Measurements from ENCODE around the gene ITGB4.

The ITGB4 gene

DNA sequence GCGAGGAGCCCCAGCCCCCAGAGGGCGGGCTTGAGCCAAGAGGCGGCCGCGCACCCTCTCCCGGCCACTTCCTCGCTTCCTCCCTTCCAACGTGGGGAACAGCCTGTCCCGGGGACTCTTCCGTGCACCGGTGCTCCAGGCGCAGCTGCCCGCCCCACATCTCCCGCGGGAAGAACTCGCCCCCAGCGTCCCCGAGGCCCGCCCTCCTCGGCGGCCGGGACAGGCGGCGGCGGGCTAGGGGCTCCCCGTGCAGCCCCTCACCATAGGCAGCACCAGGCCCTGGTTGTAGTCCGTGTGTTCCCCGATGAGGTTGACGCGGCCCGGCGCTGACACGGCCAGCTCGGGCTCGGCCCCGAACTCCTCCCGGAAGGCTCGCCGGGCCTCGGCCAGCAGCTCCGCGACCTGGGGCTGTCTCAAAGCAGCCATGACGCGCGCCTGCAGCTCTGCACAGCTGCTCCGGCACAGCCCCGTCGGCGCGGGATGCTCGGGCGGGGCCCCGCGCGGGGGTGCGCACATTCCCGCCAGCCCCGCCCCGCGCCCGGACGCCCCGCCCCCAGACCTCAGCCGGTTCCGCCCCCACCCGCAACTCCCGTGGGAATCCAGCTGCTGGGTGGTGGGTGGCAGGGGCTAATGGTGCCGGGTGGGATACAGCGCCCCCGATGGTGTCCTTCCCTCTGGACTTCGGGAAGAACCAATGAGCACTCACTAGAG, 43.6 kb downstream of the ITGB4 start, which contains the start of gene GALK1:
Gene GALK1 (minus strand): TSS at position 482 of the 711 bp plus-strand sequence. CDS start 56 bp downstream, at position 426.
- peak within 1 kb of the TSS in 1 of 2 experiments; percentile 61 for H3K27ac ChIP-seq (ENCODE audit: insufficient read depth in 1 of 2, low read depth in 1 of 2, low read length in 2 of 2, poor library complexity in 1 of 2, severe bottlenecking in 2 of 2)
- H3K4me1 ChIP-seq (ENCODE audit: control extremely low read depth in 1 of 4, control insufficient read depth in 4 of 4, insufficient read depth in 4 of 4, low read length in 3 of 4) = peaks cover 0 to 19% (median 17%) of the 10 kb centered on the region in 4 experiments
- peak; percentile 69 to 80 (median 78) for DNase-seq
- peak within 1 kb of the TSS; percentile 55 to 86 (median 75) for H3K4me3 ChIP-seq (ENCODE audit: control insufficient read depth in 1 of 7, extremely low read depth in 1 of 7, insufficient read depth in 4 of 7, low read depth in 2 of 7, low read length in 6 of 7)
- ChIA-PET CTCF (interaction anchor here (0.7 to 7.8 kb wide), 26 partner anchors 11 to 137 kb away, joined by 3 to 85 read pairs (median 4); partner anchors contain the start of genes SMIM5, TRIM47, UNK and WBP2), POLR2A (interaction anchor here (0.8 to 4.1 kb wide), 6 partner anchors 10 to 114 kb away, joined by 3 to 37 read pairs (median 5); partner anchors contain the start of gene TRIM47)
- H3K27me3 ChIP-seq (replicated peaks in 2 of 5; ENCODE audit: control insufficient read depth in 4 of 5, insufficient read depth in 5 of 5, low read length in 4 of 5) = no peaks in the 10 kb centered on the region
- WGBS (ENCODE audit: insufficient coverage) = 0% methylated on average over 58 of the region's 71 CpGs
- H3K36me3 ChIP-seq (ENCODE audit: control insufficient read depth in 4 of 4, insufficient read depth in 4 of 4, low read length in 3 of 4) = peaks cover 0 to 11% (median 4%) of the 10 kb centered on the region in 4 experiments
- H3K9me3 ChIP-seq (ENCODE audit: control extremely low read depth in 1 of 5, control insufficient read depth in 4 of 5, insufficient read depth in 2 of 5, low read depth in 1 of 5, low read length in 4 of 5) = no peaks in the 10 kb centered on the region

DNA sequence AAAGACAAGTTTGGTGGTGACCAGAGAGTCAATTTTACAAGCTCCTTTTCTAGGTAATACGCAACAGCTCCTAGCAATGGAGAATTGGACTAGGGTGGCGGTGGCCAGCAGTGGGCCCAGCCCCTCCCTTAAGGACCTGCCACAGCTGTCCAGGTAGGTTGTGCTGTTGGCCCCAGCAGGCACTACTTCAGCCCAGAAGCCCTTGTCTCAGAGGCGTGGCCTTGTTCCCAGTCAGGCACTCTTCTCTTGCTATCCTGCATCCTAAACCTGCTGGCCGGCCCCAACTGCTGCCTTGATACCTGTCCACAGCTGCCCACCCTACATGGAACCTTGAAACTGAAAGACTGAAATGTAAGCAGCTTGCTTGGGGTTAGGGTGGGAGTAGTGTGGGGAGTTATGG, 44.7 kb downstream of the ITGB4 start:
- 100% methylated on average over 2 of the region's 4 CpGs for WGBS (ENCODE audit: insufficient coverage)
- ChIA-PET POLR2A (interaction anchor here (0.7 to 4.1 kb wide), 5 partner anchors 9 to 108 kb away, joined by 3 to 37 read pairs (median 5); a partner anchor contains a TSS), CTCF (interaction anchor here (0.6 to 7.8 kb wide), 14 partner anchors 10 to 112 kb away, joined by 3 to 85 read pairs (median 8); partner anchors contain the start of genes TRIM47 and UNK)
- DNase-seq = no peak
- H3K4me3 ChIP-seq (ENCODE audit: control insufficient read depth in 1 of 7, extremely low read depth in 1 of 7, insufficient read depth in 4 of 7, low read depth in 2 of 7, low read length in 6 of 7) = no peak overlapping the region
- H3K27ac ChIP-seq (ENCODE audit: insufficient read depth in 1 of 2, low read depth in 1 of 2, low read length in 2 of 2, poor library complexity in 1 of 2, severe bottlenecking in 2 of 2) = no peak overlapping the region
- H3K36me3 ChIP-seq (ENCODE audit: control insufficient read depth in 4 of 4, insufficient read depth in 4 of 4, low read length in 3 of 4) = peaks cover 0 to 11% (median 3%) of the 10 kb centered on the region in 4 experiments
- peaks cover 0 to 19% (median 17%) of the 10 kb centered on the region in 4 experiments for H3K4me1 ChIP-seq (ENCODE audit: control extremely low read depth in 1 of 4, control insufficient read depth in 4 of 4, insufficient read depth in 4 of 4, low read length in 3 of 4)
- H3K9me3 ChIP-seq (ENCODE audit: control extremely low read depth in 1 of 5, control insufficient read depth in 4 of 5, insufficient read depth in 2 of 5, low read depth in 1 of 5, low read length in 4 of 5) = no peaks in the 10 kb centered on the region
- H3K27me3 ChIP-seq (replicated peaks in 2 of 5; ENCODE audit: control insufficient read depth in 4 of 5, insufficient read depth in 5 of 5, low read length in 4 of 5) = no peaks in the 10 kb centered on the region

- Histone ChIP-seq H3K36me3 (ENCODE audit: control insufficient read depth in 4 of 4, insufficient read depth in 4 of 4, low read length in 3 of 4) (peaks cover 0 to 5% (median 0%) of the 10 kb centered on the region in 4 experiments), H3K27me3 (replicated peaks in 2 of 5; ENCODE audit: control insufficient read depth in 4 of 5, insufficient read depth in 5 of 5, low read length in 4 of 5) (no peaks in the 10 kb centered on the region), H3K27ac (ENCODE audit: insufficient read depth in 1 of 2, low read depth in 1 of 2, low read length in 2 of 2, poor library complexity in 1 of 2, severe bottlenecking in 2 of 2) (no peak overlapping the region), H3K4me1 (ENCODE audit: control extremely low read depth in 1 of 4, control insufficient read depth in 4 of 4, insufficient read depth in 4 of 4, low read length in 3 of 4) (peaks cover 0 to 19% (median 17%) of the 10 kb centered on the region in 4 experiments), H3K9me3 (ENCODE audit: control extremely low read depth in 1 of 5, control insufficient read depth in 4 of 5, insufficient read depth in 2 of 5, low read depth in 1 of 5, low read length in 4 of 5) (no peaks in the 10 kb centered on the region), H3K4me3 (ENCODE audit: control insufficient read depth in 1 of 7, extremely low read depth in 1 of 7, insufficient read depth in 4 of 7, low read depth in 2 of 7, low read length in 6 of 7) (no peak overlapping the region)
- WGBS (ENCODE audit: insufficient coverage) = 93% methylated on average over 4 of the region's 8 CpGs
- ChIA-PET POLR2A (no interaction called here), CTCF (interaction anchor here (0.6 to 0.9 kb wide), 3 partner anchors 9 to 1316 kb away, joined by 3 to 6 read pairs (median 3); no protein-coding TSS in a partner anchor)
- no peak for DNase-seq
Measured at GRCh38 chr17:75767881-75768280, 46.6 kb downstream of the ITGB4 start.

DNA sequence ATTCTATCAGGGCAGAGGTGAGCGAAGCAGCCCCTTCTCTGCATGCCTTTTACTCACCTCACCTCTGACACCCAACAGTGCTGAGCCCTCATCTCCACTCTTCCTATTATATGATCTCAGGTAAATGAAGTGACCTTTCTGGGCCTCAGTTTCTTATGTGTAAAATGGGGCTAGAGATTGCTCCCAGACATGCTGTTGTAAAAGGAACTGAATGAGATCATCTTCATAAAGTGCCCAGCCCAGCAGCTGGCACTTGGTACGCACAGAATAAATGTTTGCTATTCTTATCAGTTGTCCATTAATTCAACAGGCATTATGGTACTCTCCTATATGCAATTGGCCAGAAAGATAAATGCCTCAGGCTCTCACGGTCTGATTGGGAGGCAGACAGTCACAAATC, 48.3 kb downstream of the ITGB4 start:
- WGBS (ENCODE audit: insufficient coverage) = 86% methylated on average over 2 of the region's 3 CpGs
- H3K27ac ChIP-seq (ENCODE audit: insufficient read depth in 1 of 2, low read depth in 1 of 2, low read length in 2 of 2, poor library complexity in 1 of 2, severe bottlenecking in 2 of 2) = no peak overlapping the region
- no peaks in the 10 kb centered on the region for H3K27me3 ChIP-seq (replicated peaks in 2 of 5; ENCODE audit: control insufficient read depth in 4 of 5, insufficient read depth in 5 of 5, low read length in 4 of 5)
- ChIA-PET CTCF (interaction anchor here (1.1 kb wide), 1 partner anchor 16 kb away, joined by 4 read pairs; no protein-coding TSS in a partner anchor), POLR2A (interaction anchor here (0.6 kb wide), 1 partner anchor 39 kb away, joined by 3 read pairs; no protein-coding TSS in a partner anchor)
- no peaks in the 10 kb centered on the region for H3K9me3 ChIP-seq (ENCODE audit: control extremely low read depth in 1 of 5, control insufficient read depth in 4 of 5, insufficient read depth in 2 of 5, low read depth in 1 of 5, low read length in 4 of 5)
- DNase-seq = no peak
- H3K36me3 ChIP-seq (ENCODE audit: control insufficient read depth in 4 of 4, insufficient read depth in 4 of 4, low read length in 3 of 4) = peaks cover 0 to 2% (median 0%) of the 10 kb centered on the region in 4 experiments
- H3K4me3 ChIP-seq (ENCODE audit: control insufficient read depth in 1 of 7, extremely low read depth in 1 of 7, insufficient read depth in 4 of 7, low read depth in 2 of 7, low read length in 6 of 7) = no peak overlapping the region
- H3K4me1 ChIP-seq (ENCODE audit: control extremely low read depth in 1 of 4, control insufficient read depth in 4 of 4, insufficient read depth in 4 of 4, low read length in 3 of 4) = peaks cover 0 to 7% (median 5%) of the 10 kb centered on the region in 4 experiments

DNA sequence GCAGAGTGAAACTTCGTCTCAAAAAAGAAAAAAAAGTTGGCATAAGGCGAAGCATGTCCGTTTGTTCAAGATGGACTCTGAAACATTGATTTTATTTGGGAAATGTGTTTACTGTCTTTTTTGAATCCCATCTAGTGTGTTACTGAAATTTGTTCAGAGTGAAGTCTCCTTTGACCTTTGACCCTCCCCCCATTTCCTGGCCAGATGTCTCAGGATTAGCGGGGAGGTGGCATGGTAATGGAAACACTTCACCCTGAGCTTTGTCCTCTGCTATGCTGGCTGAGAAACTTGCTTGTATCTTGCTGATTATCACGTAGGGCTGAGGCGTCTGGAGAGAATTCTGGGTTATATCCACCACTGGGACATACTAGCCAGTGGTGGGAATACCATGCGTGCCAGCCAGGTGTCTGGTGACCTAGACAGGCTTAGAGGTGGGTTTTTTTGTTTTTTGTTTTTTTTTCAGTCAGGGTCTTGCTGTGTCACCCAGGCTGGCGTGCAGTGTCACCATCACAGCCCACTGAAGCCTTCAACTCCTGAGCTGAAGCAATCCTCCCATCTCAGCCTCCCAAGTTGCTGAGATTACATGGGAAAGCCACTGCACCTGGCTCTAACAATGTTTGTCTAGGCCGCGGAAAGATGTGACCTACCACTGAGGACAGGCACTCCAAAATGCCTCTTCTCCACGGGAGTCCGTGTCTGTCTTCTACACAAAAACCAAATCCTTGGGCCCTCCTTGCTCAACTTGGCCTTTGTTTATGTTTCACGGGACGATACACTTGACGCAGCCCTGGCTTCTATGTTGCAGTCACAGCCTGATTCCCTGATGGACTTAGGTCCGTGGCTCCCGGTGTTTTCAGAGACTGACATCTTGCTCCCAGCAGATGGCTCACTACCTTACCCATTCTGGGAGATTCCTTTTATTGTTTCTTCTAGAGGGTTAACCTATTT, 50.3 kb downstream of the ITGB4 start:
- POLR2A ChIA-PET = interaction anchor here (0.6 kb wide), 2 partner anchors 125 to 291 kb away, joined by 3 read pairs; a partner anchor contains a TSS
- no peaks in the 10 kb centered on the region for H3K9me3 ChIP-seq (ENCODE audit: control extremely low read depth in 1 of 5, control insufficient read depth in 4 of 5, insufficient read depth in 2 of 5, low read depth in 1 of 5, low read length in 4 of 5)
- H3K4me1 ChIP-seq (ENCODE audit: control extremely low read depth in 1 of 4, control insufficient read depth in 4 of 4, insufficient read depth in 4 of 4, low read length in 3 of 4) = peaks cover 0 to 7% (median 5%) of the 10 kb centered on the region in 4 experiments
- no peak overlapping the region for H3K4me3 ChIP-seq (ENCODE audit: control insufficient read depth in 1 of 7, extremely low read depth in 1 of 7, insufficient read depth in 4 of 7, low read depth in 2 of 7, low read length in 6 of 7)
- H3K27ac ChIP-seq (ENCODE audit: insufficient read depth in 1 of 2, low read depth in 1 of 2, low read length in 2 of 2, poor library complexity in 1 of 2, severe bottlenecking in 2 of 2) = no peak overlapping the region
- CTCF ChIA-PET = interaction anchor here (0.9 to 1.0 kb wide), 2 partner anchors 8 to 11 kb away, joined by 3 read pairs; a partner anchor contains a TSS
- H3K27me3 ChIP-seq (replicated peaks in 2 of 5; ENCODE audit: control insufficient read depth in 4 of 5, insufficient read depth in 5 of 5, low read length in 4 of 5) = no peaks in the 10 kb centered on the region
- peaks cover 3 to 13% (median 5%) of the 10 kb centered on the region in 4 experiments for H3K36me3 ChIP-seq (ENCODE audit: control insufficient read depth in 4 of 4, insufficient read depth in 4 of 4, low read length in 3 of 4)
- no peak for DNase-seq
- 96% methylated on average over 15 of the region's 17 CpGs for WGBS (ENCODE audit: insufficient coverage)

DNA sequence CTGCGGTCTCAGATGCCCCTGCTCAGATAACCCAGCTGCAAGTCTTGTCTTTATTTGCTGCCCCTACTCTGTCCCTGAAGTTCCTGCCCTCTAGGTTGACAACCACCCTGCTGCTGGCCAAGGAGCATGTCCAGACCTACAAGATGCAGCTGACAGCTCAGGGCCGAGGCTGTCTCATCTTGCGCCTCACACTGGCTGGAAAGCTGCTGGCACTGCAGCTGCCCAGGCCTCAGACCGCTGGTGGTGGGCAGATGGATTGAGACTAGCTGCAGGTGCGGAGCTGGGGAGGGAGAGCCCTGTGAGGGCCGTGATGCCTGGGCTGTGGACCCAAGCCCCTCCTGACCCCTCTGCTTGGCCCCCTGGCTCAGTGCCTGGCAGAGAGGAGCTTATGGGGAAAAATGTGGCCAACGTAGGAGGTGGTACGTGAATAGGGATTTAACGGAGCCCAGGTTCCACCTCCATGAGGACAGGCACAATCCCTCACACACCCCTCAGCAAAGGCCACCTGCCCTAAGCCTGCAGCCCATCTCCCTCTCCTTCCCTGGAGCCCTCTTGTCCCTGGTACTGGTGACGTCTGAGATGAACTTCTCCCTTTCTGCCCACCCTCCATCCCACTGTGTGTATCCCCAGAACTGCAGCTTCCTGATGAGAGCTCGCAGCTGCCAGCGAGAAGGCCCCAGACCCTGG, 52.0 kb downstream of the ITGB4 start:
- Histone ChIP-seq H3K27ac (ENCODE audit: insufficient read depth in 1 of 2, low read depth in 1 of 2, low read length in 2 of 2, poor library complexity in 1 of 2, severe bottlenecking in 2 of 2) (no peak overlapping the region), H3K27me3 (replicated peaks in 2 of 5; ENCODE audit: control insufficient read depth in 4 of 5, insufficient read depth in 5 of 5, low read length in 4 of 5) (no peaks in the 10 kb centered on the region), H3K9me3 (ENCODE audit: control extremely low read depth in 1 of 5, control insufficient read depth in 4 of 5, insufficient read depth in 2 of 5, low read depth in 1 of 5, low read length in 4 of 5) (no peaks in the 10 kb centered on the region), H3K36me3 (ENCODE audit: control insufficient read depth in 4 of 4, insufficient read depth in 4 of 4, low read length in 3 of 4) (peaks cover 4 to 26% (median 15%) of the 10 kb centered on the region in 4 experiments), H3K4me3 (ENCODE audit: control insufficient read depth in 1 of 7, extremely low read depth in 1 of 7, insufficient read depth in 4 of 7, low read depth in 2 of 7, low read length in 6 of 7) (no peak overlapping the region), H3K4me1 (ENCODE audit: control extremely low read depth in 1 of 4, control insufficient read depth in 4 of 4, insufficient read depth in 4 of 4, low read length in 3 of 4) (peaks cover 12 to 23% (median 19%) of the 10 kb centered on the region in 4 experiments)
- POLR2A ChIA-PET = interaction anchor here (4.5 kb wide), 1 partner anchor 8 kb away, joined by 37 read pairs; the partner anchor contains the start of gene GALK1
- 97% methylated on average over 10 of the region's 12 CpGs for WGBS (ENCODE audit: insufficient coverage)
- DNase-seq = no peak
- CTCF ChIA-PET = interaction anchor here (1.1 to 6.9 kb wide), 7 partner anchors 9 to 88 kb away, joined by 3 to 85 read pairs (median 4); partner anchors contain the start of gene GALK1

Data from common myeloid progenitor, CD34-positive (primary cell).